Measurements from ENCODE around the gene ELMOD3. TPM values are rescaled to one million over a fixed set of nuclear protein-coding genes. Genes with fewer than 3 reads are reported as not detected.
"Not testable (repeated sequence)": the region's sequence is repeated elsewhere in the genome, so short reads cannot be mapped to it uniquely, and the experiment has no call there.

ELMOD3 gene
- total and polyA plus RNA-seq, 4 donors, result 9.5 to 38.3 (median 21.8) TPM

GRCh38 chr2:85315921-85316320 lies 38.6 kb upstream of the ELMOD3 start:
- H3K27me3 ChIP-seq (ENCODE audit: control insufficient read depth in 1 of 2, insufficient read depth in 2 of 2, low read length in 1 of 2); H3K4me3 ChIP-seq (ENCODE audit: low read length in 2 of 2); DNase-seq; intact Hi-C loops (cut with DNase I); ATAC-seq (ENCODE audit: low FRiP score); H3K9me3 ChIP-seq (ENCODE audit: control insufficient read depth, low read length); H3K27ac ChIP-seq (ENCODE audit: low read depth in 1 of 2, low read length in 2 of 2); H3K4me1 ChIP-seq (ENCODE audit: control insufficient read depth in 1 of 2, insufficient read depth in 2 of 2, low read length in 2 of 2); H3K36me3 ChIP-seq (ENCODE audit: control insufficient read depth in 1 of 2, insufficient read depth in 2 of 2, low read length in 1 of 2): not testable (repeated sequence)
- WGBS, 2 donors, result 74% methylated on average over 5 of the region's 5 CpGs; no CpG with 5 or more reads in 1 of the 2 donors

GRCh38 chr2:85318222-85319074 lies 36.1 kb upstream of the ELMOD3 start:
- DNase-seq (no peak), ATAC-seq (ENCODE audit: low FRiP score) (no peak)
- H3K4me3 ChIP-seq (ENCODE audit: low read length in 2 of 2), result no peak overlapping the region
- WGBS, 2 donors, result 48 to 56% methylated on average over 11 of the region's 11 CpGs
- no peaks in the 10 kb centered on the region for H3K9me3 ChIP-seq (ENCODE audit: control insufficient read depth, low read length)
- intact Hi-C loops (cut with DNase I), result no loop called here
- H3K4me1 ChIP-seq (ENCODE audit: control insufficient read depth in 1 of 2, insufficient read depth in 2 of 2, low read length in 2 of 2), result no peaks in the 10 kb centered on the region
- H3K27ac ChIP-seq (ENCODE audit: low read depth in 1 of 2, low read length in 2 of 2), result no peak overlapping the region
- no peaks in the 10 kb centered on the region for H3K27me3 ChIP-seq (ENCODE audit: control insufficient read depth in 1 of 2, insufficient read depth in 2 of 2, low read length in 1 of 2)
- peaks cover 0 to 3% of the 10 kb centered on the region in 2 donors for H3K36me3 ChIP-seq (ENCODE audit: control insufficient read depth in 1 of 2, insufficient read depth in 2 of 2, low read length in 1 of 2)

- 87 to 91% methylated on average over 4 of the region's 4 CpGs for WGBS, 2 donors
- Histone ChIP-seq H3K4me1 (ENCODE audit: control insufficient read depth in 1 of 2, insufficient read depth in 2 of 2, low read length in 2 of 2) (peaks cover 0 to 2% of the 10 kb centered on the region in 2 donors), H3K4me3 (ENCODE audit: low read length in 2 of 2) (no peak overlapping the region), H3K9me3 (ENCODE audit: control insufficient read depth, low read length) (no peaks in the 10 kb centered on the region), H3K27ac (ENCODE audit: low read depth in 1 of 2, low read length in 2 of 2) (no peak overlapping the region), H3K27me3 (ENCODE audit: control insufficient read depth in 1 of 2, insufficient read depth in 2 of 2, low read length in 1 of 2) (no peaks in the 10 kb centered on the region), H3K36me3 (ENCODE audit: control insufficient read depth in 1 of 2, insufficient read depth in 2 of 2, low read length in 1 of 2) (peaks cover 0 to 11% of the 10 kb centered on the region in 2 donors)
- intact Hi-C loops (cut with DNase I), result no loop called here
- ATAC-seq (ENCODE audit: low FRiP score) (no peak), DNase-seq (no peak)
Measured at GRCh38 chr2:85319796-85320195, 34.8 kb upstream of the ELMOD3 start.

- 79 to 88% methylated on average over 9 of the region's 9 CpGs for whole genome bisulfite sequencing, 2 donors
- no peak for ATAC-seq (ENCODE audit: low FRiP score)
- Histone ChIP-seq H3K4me1 (ENCODE audit: control insufficient read depth in 1 of 2, insufficient read depth in 2 of 2, low read length in 2 of 2) (peaks cover 0 to 2% of the 10 kb centered on the region in 2 donors), H3K27me3 (ENCODE audit: control insufficient read depth in 1 of 2, insufficient read depth in 2 of 2, low read length in 1 of 2) (no peaks in the 10 kb centered on the region), H3K36me3 (ENCODE audit: control insufficient read depth in 1 of 2, insufficient read depth in 2 of 2, low read length in 1 of 2) (peaks cover 0 to 8% of the 10 kb centered on the region in 2 donors), H3K9me3 (ENCODE audit: control insufficient read depth, low read length) (no peaks in the 10 kb centered on the region), H3K4me3 (ENCODE audit: low read length in 2 of 2) (no peak overlapping the region), H3K27ac (ENCODE audit: low read depth in 1 of 2, low read length in 2 of 2) (no peak overlapping the region)
- intact Hi-C loops (cut with DNase I), result no loop called here
- DNase-seq, result no peak
Measured at GRCh38 chr2:85323351-85323987, 31.1 kb upstream of the ELMOD3 start.

GRCh38 chr2:85323988-85324367 lies 30.6 kb upstream of the ELMOD3 start:
- intact Hi-C loops (cut with DNase I); H3K27ac ChIP-seq (ENCODE audit: low read depth in 1 of 2, low read length in 2 of 2); H3K4me1 ChIP-seq (ENCODE audit: control insufficient read depth in 1 of 2, insufficient read depth in 2 of 2, low read length in 2 of 2); H3K9me3 ChIP-seq (ENCODE audit: control insufficient read depth, low read length); H3K36me3 ChIP-seq (ENCODE audit: control insufficient read depth in 1 of 2, insufficient read depth in 2 of 2, low read length in 1 of 2); DNase-seq; H3K27me3 ChIP-seq (ENCODE audit: control insufficient read depth in 1 of 2, insufficient read depth in 2 of 2, low read length in 1 of 2); ATAC-seq (ENCODE audit: low FRiP score); H3K4me3 ChIP-seq (ENCODE audit: low read length in 2 of 2): not testable (repeated sequence)
- WGBS, 2 donors, result 90% methylated on average over 11 of the region's 11 CpGs

- Histone ChIP-seq H3K9me3 (ENCODE audit: control insufficient read depth, low read length) (no peaks in the 10 kb centered on the region), H3K36me3 (ENCODE audit: control insufficient read depth in 1 of 2, insufficient read depth in 2 of 2, low read length in 1 of 2) (peaks cover 0 to 8% of the 10 kb centered on the region in 2 donors), H3K4me3 (ENCODE audit: low read length in 2 of 2) (no peak overlapping the region), H3K27me3 (ENCODE audit: control insufficient read depth in 1 of 2, insufficient read depth in 2 of 2, low read length in 1 of 2) (no peaks in the 10 kb centered on the region), H3K4me1 (ENCODE audit: control insufficient read depth in 1 of 2, insufficient read depth in 2 of 2, low read length in 2 of 2) (peaks cover 0 to 2% of the 10 kb centered on the region in 2 donors), H3K27ac (ENCODE audit: low read depth in 1 of 2, low read length in 2 of 2) (no peak overlapping the region)
- ATAC-seq (ENCODE audit: low FRiP score) (no peak), DNase-seq (no peak)
- WGBS, 2 donors, result 52 to 54% methylated on average over 10 of the region's 10 CpGs
- intact Hi-C loops (cut with DNase I), result no loop called here
Measured at GRCh38 chr2:85324639-85325465, 29.7 kb upstream of the ELMOD3 start.

GRCh38 chr2:85325466-85325811 lies 29.1 kb upstream of the ELMOD3 start:
- Histone ChIP-seq H3K36me3 (ENCODE audit: control insufficient read depth in 1 of 2, insufficient read depth in 2 of 2, low read length in 1 of 2) (peaks cover 0 to 8% of the 10 kb centered on the region in 2 donors), H3K27me3 (ENCODE audit: control insufficient read depth in 1 of 2, insufficient read depth in 2 of 2, low read length in 1 of 2) (no peaks in the 10 kb centered on the region), H3K4me1 (ENCODE audit: control insufficient read depth in 1 of 2, insufficient read depth in 2 of 2, low read length in 2 of 2) (peaks cover 0 to 2% of the 10 kb centered on the region in 2 donors), H3K4me3 (ENCODE audit: low read length in 2 of 2) (peak overlapping the region; percentile 63 to 80), H3K27ac (ENCODE audit: low read depth in 1 of 2, low read length in 2 of 2) (no peak overlapping the region), H3K9me3 (ENCODE audit: control insufficient read depth, low read length) (no peaks in the 10 kb centered on the region)
- intact Hi-C loops (cut with DNase I), result no loop called here
- no peak for ATAC-seq (ENCODE audit: low FRiP score)
- DNase-seq, result no peak
- 48 to 62% methylated on average over 9 of the region's 9 CpGs for WGBS, 2 donors

- ATAC-seq (ENCODE audit: low FRiP score), result no peak
- Histone ChIP-seq H3K4me1 (ENCODE audit: control insufficient read depth in 1 of 2, insufficient read depth in 2 of 2, low read length in 2 of 2) (peaks cover 0 to 2% of the 10 kb centered on the region in 2 donors), H3K27ac (ENCODE audit: low read depth in 1 of 2, low read length in 2 of 2) (no peak overlapping the region)
Measured at GRCh38 chr2:85326406-85327159, 28.0 kb upstream of the ELMOD3 start.

More at GRCh38 chr2:85326406-85327159, 28.0 kb upstream of the ELMOD3 start:
- intact Hi-C loops (cut with DNase I), result no loop called here
- DNase-seq, result no peak
- Histone ChIP-seq H3K9me3 (ENCODE audit: control insufficient read depth, low read length) (no peaks in the 10 kb centered on the region), H3K4me3 (ENCODE audit: low read length in 2 of 2) (peak overlapping the region; percentile 63 to 80), H3K27me3 (ENCODE audit: control insufficient read depth in 1 of 2, insufficient read depth in 2 of 2, low read length in 1 of 2) (no peaks in the 10 kb centered on the region), H3K36me3 (ENCODE audit: control insufficient read depth in 1 of 2, insufficient read depth in 2 of 2, low read length in 1 of 2) (peaks cover 0 to 8% of the 10 kb centered on the region in 2 donors)
- 15 to 25% methylated on average over 32 of the region's 32 CpGs for WGBS, 2 donors
